ENCODE measurements around the gene GNAQ. TPM values are rescaled to one million over a fixed set of nuclear protein-coding genes. Genes with fewer than 3 reads are reported as not detected.

GNAQ gene
- total and polyA plus RNA-seq, 2 of the 4 experiments (the other 2 are of a cell fraction) = 23.1 to 50.7 TPM

GRCh38 chr9:78038620-78039300, 7.1 kb upstream of the GNAQ start:
- no TSS peak for BruUV-seq (replicated peaks)
- ChIA-PET CTCF (interaction anchor here (1.3 kb wide), 1 partner anchor 61 kb away, joined by 3 read pairs; no protein-coding TSS in a partner anchor), POLR2A (ENCODE audit: unreplicated experiment) (interaction anchor here (0.6 kb wide), 1 partner anchor 9 kb away, joined by 7 read pairs; no protein-coding TSS in a partner anchor)
- Histone ChIP-seq H3K4ac (ENCODE audit: low read depth, low read length) (no peak overlapping the region), H3K4me1 (ENCODE audit: control insufficient read depth, insufficient read depth, low read length) (no peaks in the 10 kb centered on the region), H2BK5ac (ENCODE audit: low read depth, low read length, poor library complexity, severe bottlenecking) (no peak overlapping the region), H2AK5ac (ENCODE audit: low read depth, low read length) (no peak overlapping the region), H3K9me1 (ENCODE audit: insufficient read depth, low read length) (no peaks in the 10 kb centered on the region), H4K91ac (ENCODE audit: insufficient read depth, low read depth, low read length) (no peak overlapping the region), H3K14ac (replicated peaks; ENCODE audit: low read depth, low read length) (no peak overlapping the region), H3K9me3 (ENCODE audit: control insufficient read depth, insufficient read depth, low read length) (no peaks in the 10 kb centered on the region), H3K56ac (ENCODE audit: extremely low read depth, insufficient read depth, low read length) (no peak overlapping the region), H3K9ac (ENCODE audit: low read depth, low read length) (no peak overlapping the region), H3K18ac (ENCODE audit: low read depth, low read length) (no peak overlapping the region), H3K4me2 (ENCODE audit: low read depth, low read length) (no peak overlapping the region), H3K4me3 (ENCODE audit: insufficient read depth, low read depth, low read length) (no peak overlapping the region), H4K5ac (ENCODE audit: low read depth, low read length) (no peak overlapping the region), H3K27ac (ENCODE audit: insufficient read depth, low read length) (no peak overlapping the region), H2BK15ac (ENCODE audit: low read depth, low read length) (no peak overlapping the region), H2BK20ac (ENCODE audit: low read depth, low read length) (no peak overlapping the region), H2AFZ (replicated peaks; ENCODE audit: low read length, poor library complexity) (no peak overlapping the region), H4K20me1 (ENCODE audit: insufficient read depth, low read length) (no peaks in the 10 kb centered on the region), H3K27me3 (ENCODE audit: control insufficient read depth, insufficient read depth, low read length) (peaks cover 4% of the 10 kb centered on the region; the same call in 1 of the 2 replicates), H2BK120ac (ENCODE audit: low read depth, low read length) (no peak overlapping the region), H3K23ac (ENCODE audit: low read depth, low read length) (no peak overlapping the region), H4K8ac (ENCODE audit: low read depth in 2 of 2, low read length in 2 of 2) (no peak overlapping the region), H3K79me1 (ENCODE audit: low read depth in 1 of 2, low read length in 2 of 2) (no peaks in the 10 kb centered on the region), H3K36me3 (ENCODE audit: control insufficient read depth, insufficient read depth, low read length) (no peaks in the 10 kb centered on the region), H2AK9ac (replicated peaks; ENCODE audit: low read depth, low read length, poor library complexity) (no peak overlapping the region)
- in situ Hi-C loops (cut with MboI; ENCODE audit: low sequenced_read_pairs) (loop anchor here (10.0 kb wide), 2 partner anchors 604 to 864 kb away; partner anchors contain the start of gene VPS13A), dilution Hi-C loops (cut with HindIII; ENCODE audit: low sequenced_read_pairs, unreplicated experiment) (no loop called here), intact Hi-C loops (cut with micrococcal nuclease) (loop anchor here (5.0 to 10.0 kb wide), 4 partner anchors 376 to 744 kb away; no protein-coding TSS in a partner anchor)
- ATAC-seq (ENCODE audit: low read depth) (no peak), DNase-seq (peak; percentile 26)
- WGBS, 2 experiments (ENCODE audit: extremely low coverage in 2 of 2, insufficient read length in 1 of 2) = no CpG with 5 or more reads among the region's 4 CpGs
- no peak for TF ChIP-seq RFX5 (IDR thresholded peaks at IDR 0.05; ENCODE audit: low read depth, low read length)

Data from IMR-90 (cell line).